GM12878 (cell line): ENCODE data around the gene TRPC6. TPM values are rescaled to one million over a fixed set of nuclear protein-coding genes. Genes with fewer than 3 reads are reported as not detected.

Experiments used
- ATAC-seq: fragments of 200-7000 bp; cut with Tn5 transposase; 3 replicates; pipeline ENCODE4 v1.9.1; 2020; ENCODE audit warnings: mild to moderate bottlenecking, moderate library complexity
- BruUV-seq: library from RNA; stranded (reverse); fragments of 400-500 nt; replicated peaks from 2 replicates; lab custom pipeline; 2021; lab: Mats Ljungman, UMichigan
- CTCF ChIA-PET: fragments of 300-600 bp; sonication (Branson Sonifier 250); formaldehyde crosslinking; extraction: SDS; loops from one replicate; lab custom pipeline; 2021; ENCODE audit warnings: inconsistent platforms; lab: Yijun Ruan, JAX
- POLR2A ChIA-PET: fragments of 350-600 bp; formaldehyde crosslinking; extraction: SDS; loops from one replicate; lab custom pipeline; 2021; ENCODE audit warnings: inconsistent platforms; lab: Charles Lee
- RAD21 ChIA-PET: fragments of 300-600 bp; sonication (Branson Sonifier 250); formaldehyde crosslinking; loops from one replicate; lab custom pipeline; 2023; ENCODE audit warnings: antibody characterized with exemption; ENCODE audit not compliant: unreplicated experiment; lab: Charles Lee
- SMC1A ChIA-PET: fragments of 300-600 bp; sonication (Branson Sonifier 250); formaldehyde crosslinking; loops from one replicate; lab custom pipeline; 2023; ENCODE audit not compliant: unreplicated experiment, uncharacterized antibody; lab: Charles Lee
- DNase-seq: peaks from one replicate; pipeline ENCODE4 v3.0.0-alpha.2; 2011; ENCODE audit warnings: low read depth, low spot score
- FAIRE-seq: peaks from 3 replicates; lab custom pipeline; 2011; peaks lifted over from hg19 to GRCh38; lab: Jason Lieb, UNC
- H2AFZ ChIP-seq: 2 replicates; pipeline ENCODE4 v1.6.0; 2011; ENCODE audit warnings: low read depth, low read length, control low read depth; ENCODE audit not compliant: control insufficient read depth
- H3K27ac ChIP-seq: 2 replicates; pipeline ENCODE4 v1.5.1; 2011; ENCODE audit warnings: control low read depth; ENCODE audit not compliant: control insufficient read depth, insufficient read depth
- H3K27me3 ChIP-seq, 2 experiments: replicated peaks in 1 of 2; 2 replicates each; pipeline versions ENCODE4 v1.6.0 to v1.6.1; 2011; ENCODE audit warnings: low read length in 1 of 2; ENCODE audit not compliant: control insufficient read depth in 2 of 2, insufficient read depth in 2 of 2
- H3K36me3 ChIP-seq, 2 experiments: 2 replicates each; pipeline ENCODE4 v1.5.1; 2011; ENCODE audit warnings: low read length in 1 of 2; ENCODE audit not compliant: control insufficient read depth in 2 of 2, insufficient read depth in 2 of 2
- H3K4me1 ChIP-seq: 2 replicates; pipeline ENCODE4 v1.6.1; 2011; ENCODE audit warnings: mild to moderate bottlenecking, low read length, moderate library complexity, mixed read lengths; ENCODE audit not compliant: control insufficient read depth, insufficient read depth
- H3K4me2 ChIP-seq: 2 replicates; pipeline ENCODE4 v1.6.0; 2011; ENCODE audit warnings: control low read depth; ENCODE audit not compliant: control insufficient read depth, insufficient read depth
- H3K4me3 ChIP-seq: fragments of 200-600 bp; sonication (generic); 2 replicates; pipeline ENCODE4 v1.5.1; 2016
- H3K79me2 ChIP-seq: 2 replicates; pipeline ENCODE4 v1.6.0; 2011; ENCODE audit warnings: low read length; ENCODE audit not compliant: control insufficient read depth, insufficient read depth
- H3K9ac ChIP-seq: 2 replicates; pipeline ENCODE4 v1.8.0; 2011; ENCODE audit warnings: low read length, control low read depth, mixed read lengths; ENCODE audit not compliant: control insufficient read depth, insufficient read depth
- H3K9me3 ChIP-seq: replicated peaks from 3 replicates; pipeline ENCODE4 v1.5.1; 2011; ENCODE audit warnings: mild to moderate bottlenecking, low read length; ENCODE audit not compliant: control insufficient read depth, insufficient read depth
- H4K20me1 ChIP-seq: 2 replicates; pipeline ENCODE4 v1.6.0; 2011; ENCODE audit not compliant: control insufficient read depth, insufficient read depth
- BCLAF1 ChIP-seq: fragments of 450-650 bp; IDR thresholded peaks from 2 replicates; pipeline ENCODE4 v1.6.1; 2017; ENCODE audit warnings: antibody characterized with exemption, mild to moderate bottlenecking, moderate library complexity
- CBFB ChIP-seq: IDR thresholded peaks from 2 replicates; pipeline ENCODE4 v1.6.1; 2016; ENCODE audit warnings: antibody characterized with exemption, low read depth
- CHD1 ChIP-seq: IDR thresholded peaks from 2 replicates; pipeline ENCODE4 v1.6.1; 2012; ENCODE audit warnings: low read depth, low read length, improper control_type of control experiment
- CHD4 ChIP-seq: fragments of 200-600 bp; sonication (generic); IDR thresholded peaks from 2 replicates; pipeline ENCODE4 v1.6.1; 2016; ENCODE audit warnings: mild to moderate bottlenecking
- CTCF ChIP-seq, 3 experiments: IDR thresholded peaks in 2 of 3; conservative IDR thresholded peaks in 1 of 3; 2 replicates each; pipeline ENCODE4 v1.5.1; 2011; ENCODE audit warnings: low read depth in 3 of 3, low read length in 3 of 3, mild to moderate bottlenecking in 3 of 3, control low read depth in 2 of 3, moderate library complexity in 2 of 3, inconsistent platforms in 1 of 3, mixed read lengths in 1 of 3; ENCODE audit not compliant: control insufficient read depth in 2 of 3, insufficient read depth in 1 of 3; ENCODE audit errors: extremely low read depth in 1 of 3
- RCOR1 ChIP-seq: conservative IDR thresholded peaks from 2 replicates; pipeline ENCODE4 v1.6.1; 2012; ENCODE audit warnings: low read depth, low read length, improper control_type of control experiment
- RUNX3 ChIP-seq: IDR thresholded peaks from 2 replicates; pipeline ENCODE4 v1.6.1; 2012; ENCODE audit warnings: low read length, inconsistent platforms
- SMARCA5 ChIP-seq: fragments of 450-650 bp; IDR thresholded peaks from 2 replicates; pipeline ENCODE4 v1.6.1; 2017; ENCODE audit warnings: mild to moderate bottlenecking
- SMC3 ChIP-seq: IDR thresholded peaks from 2 replicates; pipeline ENCODE4 v1.6.1; 2011; ENCODE audit warnings: low read length, improper control_type of control experiment, borderline replicate concordance
- ZBTB11 ChIP-seq: fragments of 450-650 bp; formaldehyde crosslinking; IDR thresholded peaks from 2 replicates; pipeline ENCODE4 v1.5.0; 2022; ENCODE audit warnings: mild to moderate bottlenecking, missing genetic modification characterization
- WGBS: methylation state at CpG from one replicate; pipeline ENCODE4 v1.1.6; 2016; ENCODE audit warnings: low lambda C conversion rate; ENCODE audit not compliant: insufficient replicate concordance, insufficient coverage; ENCODE audit errors: missing lambda C conversion rate; 5-methylcytosine and 5-hydroxymethylcytosine counted together
- in situ Hi-C: fragments of 300-500 bp; cut with MboI; formaldehyde crosslinking; loops from 9 replicates; pipeline ENCODE4 v1.14.3; 2018; ENCODE audit warnings: mixed read lengths
- intact Hi-C: fragments of 100-400 bp; cut with micrococcal nuclease; formaldehyde crosslinking; loops from one replicate; pipeline ENCODE4 v1.14.2; 2022; ENCODE audit not compliant: unreplicated experiment
- polyA plus RNA-seq, 11 experiments: library from polyadenylated mRNA; depleted of rRNA in 4 of 11; unstranded in 6 of 11; stranded (reverse) in 5 of 11; fragments of >200 nt; fragmentation: Nextera tagmentation in 4 of 11; fragmentation: Illumina TruSeq in 1 of 11; extraction: Ambion mirVana in 4 of 11; extraction: Trizol in 1 of 11; gene quantifications; 1 replicate in 1 of 11; 2 replicates in 10 of 11; pipeline versions ENCODE4 v1.2.1 to v1.2.3, GENCODE V29; 2011 to 2016; ENCODE audit warnings: inconsistent platforms in 2 of 11, missing spikeins in 2 of 11, low read depth in 1 of 11
- total RNA-seq, 4 experiments: library from RNA; depleted of rRNA in 3 of 4; stranded (reverse); fragments of >200 nt in 3 of 4; fragmentation: Illumina TruSeq in 1 of 4; extraction: Trizol in 1 of 4; gene quantifications; 2 replicates each; pipeline versions ENCODE4 v1.2.1 to v1.2.3, GENCODE V29; 2013 to 2021

The TRPC6 gene
- total and polyA plus RNA-seq, 10 of the 15 experiments (the other 5 are each of a cell fraction or from before 2014, with no cell fraction given) = not detected

- no peak overlapping the region for H3K4me3 ChIP-seq
- H3K9me3 ChIP-seq = no peaks in the 10 kb centered on the region
- H3K36me3 ChIP-seq = no peaks in the 10 kb centered on the region
- intact Hi-C loops = loop anchor here (5.0 to 10.0 kb wide), 2 partner anchors 451 to 572 kb away; no protein-coding TSS in a partner anchor
- TF ChIP-seq SMARCA5 (no peak), BCLAF1 (no peak), RUNX3 (no peak), CTCF (IDR thresholded peaks at IDR 0.05 in 2 of 3, conservative IDR thresholded peaks at IDR 0.05 in 1 of 3; ENCODE audit: control insufficient read depth in 2 of 3, extremely low read depth in 1 of 3, insufficient read depth in 1 of 3, low read depth in 3 of 3, low read length in 3 of 3) (no peak), RCOR1 (no peak), ZBTB11 (CRISPR knock-in tag) (no peak), CBFB (no peak), CHD1 (no peak), CHD4 (no peak), SMC3 (no peak)
- no peak for ATAC-seq
- H3K27me3 ChIP-seq = no peaks in the 10 kb centered on the region
- H3K79me2 ChIP-seq = no peaks in the 10 kb centered on the region
- ChIA-PET RAD21 (interaction anchor here (0.7 to 0.9 kb wide), 2 partner anchors 23 to 412 kb away, joined by 3 read pairs; no protein-coding TSS in a partner anchor), CTCF (interaction anchor here (0.7 to 2.8 kb wide), 8 partner anchors 12 to 859 kb away, joined by 3 to 9 read pairs (median 4); no protein-coding TSS in a partner anchor), POLR2A (no interaction called here), SMC1A (interaction anchor here (0.6 to 1.3 kb wide), 4 partner anchors 9 to 412 kb away, joined by 3 to 4 read pairs (median 4); no protein-coding TSS in a partner anchor)
- in situ Hi-C loops = no loop called here
- BruUV-seq = no TSS peak
- H3K27ac ChIP-seq = no peak overlapping the region
- DNase-seq = no peak
- H3K4me2 ChIP-seq = no peak overlapping the region
- H4K20me1 ChIP-seq = no peaks in the 10 kb centered on the region
- no peaks in the 10 kb centered on the region for H3K4me1 ChIP-seq
- 17% methylated on average over 3 of the region's 3 CpGs for WGBS
- H2AFZ ChIP-seq = no peak overlapping the region
- H3K9ac ChIP-seq = no peak overlapping the region
- no peak for FAIRE-seq
Measured at GRCh38 chr11:101435408-101435973, 148.3 kb downstream of the TRPC6 start.
